OCI-LY1 (cell line): ENCODE results near the gene KCNH2.

Experiments
- CTCF ChIP-seq: fragments of 200-600 bp; sonication (generic), shearing (Covaris generic); IDR thresholded peaks from 2 replicates; pipeline ENCODE4 v1.5.1; 2017; ENCODE audit warnings: mild to moderate bottlenecking, antibody characterized with exemption, low read length, moderate library complexity, mixed read lengths
- EZH2 ChIP-seq: fragments of 200-600 bp; sonication (generic), shearing (Covaris generic); IDR thresholded peaks from 2 replicates; pipeline ENCODE4 v1.8.0; 2017; ENCODE audit warnings: borderline replicate concordance, mixed run types, mild to moderate bottlenecking, antibody characterized with exemption, low read length, moderate library complexity, mixed read lengths

GRCh38 chr7:150966002-150966401, 12.1 kb downstream of the KCNH2 start:
- no peak for TF ChIP-seq CTCF
- no peak for TF ChIP-seq EZH2
